SJCRH30 (cell line): Measurements from ENCODE around the gene ASIC1. TPM values are rescaled to one million over a fixed set of nuclear protein-coding genes. Genes with fewer than 3 reads are reported as not detected.

Experiments used
- DNase-seq, 2 experiments: peaks; one replicate each; pipeline ENCODE4 v3.0.0-alpha.2; 2015 to 2020
- H3K27ac ChIP-seq: fragments of 250-450 bp; sonication (Bioruptor Pico); 2 replicates; pipeline ENCODE4 v1.5.1; 2020; ENCODE audit warnings: mild to moderate bottlenecking, moderate library complexity
- H3K27me3 ChIP-seq: fragments of 250-450 bp; sonication (Bioruptor Pico); 2 replicates; pipeline ENCODE4 v1.5.1; 2020; ENCODE audit warnings: mild to moderate bottlenecking, moderate library complexity
- H3K36me3 ChIP-seq: fragments of 250-450 bp; sonication (Bioruptor Pico); 2 replicates; pipeline ENCODE4 v1.5.1; 2020; ENCODE audit warnings: mild to moderate bottlenecking, moderate library complexity
- H3K4me1 ChIP-seq: fragments of 250-450 bp; sonication (Bioruptor Pico); 2 replicates; pipeline ENCODE4 v1.5.1; 2020; ENCODE audit warnings: mild to moderate bottlenecking, moderate library complexity
- H3K4me3 ChIP-seq: fragments of 250-450 bp; sonication (Bioruptor Pico); 2 replicates; pipeline ENCODE4 v1.5.1; 2020; ENCODE audit warnings: mild to moderate bottlenecking, moderate library complexity
- H3K9me3 ChIP-seq: fragments of 250-450 bp; sonication (Bioruptor Pico); replicated peaks from 2 replicates; pipeline ENCODE4 v1.5.1; 2020; ENCODE audit warnings: mild to moderate bottlenecking, moderate library complexity
- total RNA-seq: library from RNA; depleted of rRNA; stranded (reverse); fragments of >200 nt; shearing (Covaris generic); gene quantifications from 2 replicates; pipeline ENCODE4 v1.2.3, GENCODE V29; 2014

ASIC1 gene
- total RNA-seq, 1 experiment from 2014 or later, result 8.9 TPM

GRCh38 chr12:50097952-50098351 is 40.6 kb downstream of the ASIC1 start:
- Histone ChIP-seq H3K36me3 (peaks cover 77% of the 10 kb centered on the region), H3K4me1 (no peaks in the 10 kb centered on the region)
- no peak for DNase-seq

DNA sequence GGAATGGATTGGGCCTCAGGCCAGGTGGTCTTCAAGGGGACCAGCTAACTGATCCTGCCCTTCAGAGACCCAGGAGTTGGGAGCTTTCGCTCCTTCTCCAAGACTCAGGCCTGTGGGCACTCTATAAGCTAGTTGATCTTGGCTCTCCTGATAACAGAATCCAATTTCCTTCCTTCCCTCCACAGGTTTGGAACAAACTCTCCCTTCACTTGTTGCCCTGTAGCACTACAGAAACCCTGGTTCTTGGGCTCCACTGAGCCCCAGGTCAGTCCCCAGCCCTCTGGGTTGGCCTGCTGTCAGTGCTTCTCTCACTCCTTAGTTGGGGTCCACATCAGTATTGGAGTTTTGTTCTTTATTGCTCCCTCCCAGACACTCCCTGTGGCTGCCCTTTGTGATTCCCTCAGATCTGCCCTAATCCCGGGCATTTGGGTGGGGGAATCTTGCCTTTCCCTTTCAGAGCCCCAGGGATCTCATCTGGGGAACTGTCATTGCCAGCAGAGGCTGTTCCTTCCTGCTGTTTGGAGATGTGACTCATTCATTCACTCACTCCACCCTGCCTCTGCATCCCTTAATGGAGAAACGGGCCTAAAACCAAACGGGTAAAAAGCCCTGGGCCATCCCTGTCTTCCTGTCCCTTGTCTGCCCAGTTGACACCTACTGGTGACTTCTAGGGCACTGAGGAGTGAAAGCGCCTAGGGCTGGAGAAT is 42.1 kb downstream of the ASIC1 start:
- no peak overlapping the region for H3K27ac ChIP-seq
- no peaks in the 10 kb centered on the region for H3K27me3 ChIP-seq
- no peak overlapping the region for H3K4me3 ChIP-seq
- DNase-seq, result no peak
- peaks cover 63% of the 10 kb centered on the region for H3K36me3 ChIP-seq
- H3K4me1 ChIP-seq, result peaks cover 10% of the 10 kb centered on the region
- H3K9me3 ChIP-seq, result no peaks in the 10 kb centered on the region

More at GRCh38 chr12:50097952-50098351, 40.6 kb downstream of the ASIC1 start:
- H3K27me3 ChIP-seq, result no peaks in the 10 kb centered on the region
- H3K9me3 ChIP-seq, result no peaks in the 10 kb centered on the region
- no peak overlapping the region for H3K4me3 ChIP-seq
- H3K27ac ChIP-seq, result no peak overlapping the region

- no peak overlapping the region for H3K27ac ChIP-seq
- no peak overlapping the region for H3K4me3 ChIP-seq
Measured at GRCh38 chr12:50100561-50100960, 43.2 kb downstream of the ASIC1 start.

GRCh38 chr12:50101663-50102062 is 44.3 kb downstream of the ASIC1 start:
- H3K9me3 ChIP-seq, result no peaks in the 10 kb centered on the region
- peak in 1 of 2 experiments; percentile 39 for DNase-seq
- H3K4me3 ChIP-seq, result no peak overlapping the region
- H3K4me1 ChIP-seq, result peaks cover 11% of the 10 kb centered on the region
- H3K27ac ChIP-seq, result no peak overlapping the region
- peaks cover 44% of the 10 kb centered on the region for H3K36me3 ChIP-seq
- no peaks in the 10 kb centered on the region for H3K27me3 ChIP-seq

More at GRCh38 chr12:50100561-50100960, 43.2 kb downstream of the ASIC1 start:
- no peaks in the 10 kb centered on the region for H3K27me3 ChIP-seq
- no peak for DNase-seq
- peaks cover 11% of the 10 kb centered on the region for H3K4me1 ChIP-seq
- no peaks in the 10 kb centered on the region for H3K9me3 ChIP-seq
- peaks cover 55% of the 10 kb centered on the region for H3K36me3 ChIP-seq

- H3K4me3 ChIP-seq, result no peak overlapping the region
- H3K4me1 ChIP-seq, result peaks cover 11% of the 10 kb centered on the region
- DNase-seq, result no peak
- H3K27me3 ChIP-seq, result no peaks in the 10 kb centered on the region
- peaks cover 39% of the 10 kb centered on the region for H3K36me3 ChIP-seq
- H3K27ac ChIP-seq, result no peak overlapping the region
- H3K9me3 ChIP-seq, result no peaks in the 10 kb centered on the region
Measured at GRCh38 chr12:50102131-50102531, 44.7 kb downstream of the ASIC1 start.

- H3K27ac ChIP-seq, result no peak overlapping the region
- H3K4me3 ChIP-seq, result no peak overlapping the region
- H3K4me1 ChIP-seq, result peaks cover 11% of the 10 kb centered on the region
- no peaks in the 10 kb centered on the region for H3K27me3 ChIP-seq
- H3K36me3 ChIP-seq, result peaks cover 34% of the 10 kb centered on the region
- no peak for DNase-seq
- H3K9me3 ChIP-seq, result no peaks in the 10 kb centered on the region
Measured at GRCh38 chr12:50102646-50103309, 45.4 kb downstream of the ASIC1 start.

GRCh38 chr12:50103351-50103750 is 46.0 kb downstream of the ASIC1 start:
- peaks cover 28% of the 10 kb centered on the region for H3K36me3 ChIP-seq
- peaks cover 11% of the 10 kb centered on the region for H3K4me1 ChIP-seq
- H3K27me3 ChIP-seq, result no peaks in the 10 kb centered on the region
- DNase-seq, result no peak
- H3K27ac ChIP-seq, result no peak overlapping the region
- no peaks in the 10 kb centered on the region for H3K9me3 ChIP-seq
- no peak overlapping the region for H3K4me3 ChIP-seq

GRCh38 chr12:50103767-50104321 is 46.4 kb downstream of the ASIC1 start, which contains the start of gene GPD1:
Gene GPD1 (plus strand): TSS chr12:50104008. CDS start chr12:50104051, 43 bp downstream.
- DNase-seq, result peak; percentile 61 to 73
- Histone ChIP-seq H3K4me1 (peaks cover 11% of the 10 kb centered on the region), H3K36me3 (peaks cover 23% of the 10 kb centered on the region), H3K27me3 (no peaks in the 10 kb centered on the region), H3K4me3 (no peak within 1 kb of the TSS), H3K9me3 (no peaks in the 10 kb centered on the region), H3K27ac (no peak within 1 kb of the TSS)

GRCh38 chr12:50104417-50105366 is 47.3 kb downstream of the ASIC1 start:
- peaks cover 14% of the 10 kb centered on the region for H3K36me3 ChIP-seq
- H3K27me3 ChIP-seq, result no peaks in the 10 kb centered on the region
- peaks cover 11% of the 10 kb centered on the region for H3K4me1 ChIP-seq
- H3K4me3 ChIP-seq, result no peak overlapping the region
- DNase-seq, result no peak
- no peaks in the 10 kb centered on the region for H3K9me3 ChIP-seq
- H3K27ac ChIP-seq, result no peak overlapping the region

- Histone ChIP-seq H3K4me3 (no peak overlapping the region), H3K4me1 (peaks cover 22% of the 10 kb centered on the region), H3K27me3 (no peaks in the 10 kb centered on the region), H3K9me3 (no peaks in the 10 kb centered on the region), H3K36me3 (peaks cover 10% of the 10 kb centered on the region), H3K27ac (no peak overlapping the region)
- DNase-seq, result no peak
Measured at GRCh38 chr12:50105913-50106450, 48.6 kb downstream of the ASIC1 start.

DNA sequence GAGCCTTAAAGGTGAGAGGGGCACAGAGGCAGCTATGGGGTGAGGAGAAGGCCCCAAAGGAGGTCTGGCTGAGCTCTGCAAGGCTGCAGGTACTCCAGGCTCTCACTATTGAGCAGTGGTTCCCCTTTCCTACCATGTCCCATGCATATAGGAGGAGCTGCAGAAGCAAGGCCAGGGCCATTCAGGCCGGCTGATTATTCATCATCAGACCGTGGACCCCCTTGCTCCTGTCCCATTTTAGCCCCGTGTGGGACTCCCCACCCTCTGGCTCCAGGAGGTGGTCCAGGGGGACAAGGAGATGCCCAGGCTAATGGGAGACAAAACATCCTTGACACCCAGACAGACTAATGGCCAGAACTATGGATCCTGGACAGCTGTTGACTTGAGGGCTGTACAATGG is 49.5 kb downstream of the ASIC1 start:
- Histone ChIP-seq H3K9me3 (no peaks in the 10 kb centered on the region), H3K4me3 (no peak overlapping the region), H3K4me1 (peaks cover 24% of the 10 kb centered on the region), H3K27me3 (no peaks in the 10 kb centered on the region), H3K27ac (no peak overlapping the region), H3K36me3 (peaks cover 2% of the 10 kb centered on the region; the same call in 1 of the 2 replicates)
- DNase-seq, result no peak

DNA sequence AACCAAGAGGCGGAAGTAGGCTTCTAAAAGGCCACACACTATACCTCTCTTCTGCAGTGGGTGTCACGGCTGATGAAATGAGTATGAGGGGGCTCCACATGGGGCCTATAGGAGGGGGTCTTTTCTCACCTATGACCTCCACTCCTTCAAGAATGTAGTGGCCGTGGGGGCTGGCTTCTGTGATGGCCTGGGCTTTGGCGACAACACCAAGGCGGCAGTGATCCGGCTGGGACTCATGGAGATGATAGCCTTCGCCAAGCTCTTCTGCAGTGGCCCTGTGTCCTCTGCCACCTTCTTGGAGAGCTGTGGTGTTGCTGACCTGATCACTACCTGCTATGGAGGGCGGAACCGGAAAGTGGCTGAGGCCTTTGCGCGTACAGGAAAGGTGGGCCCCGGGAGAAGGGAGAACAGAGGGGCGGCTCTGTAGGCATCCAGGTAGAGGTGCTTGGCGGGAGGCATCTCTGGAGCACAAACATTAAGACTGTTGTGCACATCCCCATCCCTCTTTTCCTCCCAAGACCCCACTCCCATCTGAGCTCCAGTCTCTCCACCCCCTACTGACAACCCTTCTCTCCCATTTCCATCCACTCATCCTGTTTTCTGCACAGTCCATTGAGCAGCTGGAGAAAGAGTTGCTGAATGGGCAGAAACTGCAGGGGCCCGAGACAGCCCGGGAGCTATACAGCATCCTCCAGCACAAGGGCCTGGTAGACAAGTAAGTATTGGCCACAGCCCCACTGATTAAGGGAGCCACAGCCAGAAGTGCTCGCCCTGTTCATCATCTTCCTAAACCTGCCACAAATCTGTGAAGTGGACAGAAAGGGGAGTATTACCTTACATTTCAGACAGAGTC is 50.2 kb downstream of the ASIC1 start:
- Histone ChIP-seq H3K36me3 (no peaks in the 10 kb centered on the region), H3K9me3 (no peaks in the 10 kb centered on the region), H3K4me1 (peaks cover 24% of the 10 kb centered on the region), H3K27me3 (no peaks in the 10 kb centered on the region), H3K27ac (no peak overlapping the region), H3K4me3 (no peak overlapping the region)
- no peak for DNase-seq

DNA sequence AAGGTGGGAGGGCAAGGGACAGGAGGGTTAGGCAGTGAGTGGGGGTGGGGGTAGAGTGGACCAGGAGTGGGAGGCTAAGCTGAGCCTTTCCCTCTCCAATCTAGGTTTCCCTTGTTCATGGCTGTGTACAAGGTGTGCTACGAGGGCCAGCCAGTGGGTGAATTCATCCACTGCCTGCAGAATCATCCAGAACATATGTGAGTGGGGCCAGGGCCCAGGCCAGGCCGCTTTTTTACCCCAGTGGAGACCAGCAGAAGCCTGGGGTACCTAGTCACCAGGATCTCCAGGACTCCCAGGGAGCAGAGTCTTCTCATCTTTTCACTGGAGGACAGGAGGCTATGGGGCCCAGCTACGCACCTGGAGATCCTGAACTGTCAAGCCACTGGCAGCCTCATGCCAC is 51.9 kb downstream of the ASIC1 start:
- Histone ChIP-seq H3K4me3 (no peak overlapping the region), H3K27me3 (no peaks in the 10 kb centered on the region), H3K9me3 (no peaks in the 10 kb centered on the region), H3K36me3 (no peaks in the 10 kb centered on the region), H3K4me1 (peaks cover 15% of the 10 kb centered on the region), H3K27ac (no peak overlapping the region)
- DNase-seq, result no peak
